ENCODE data around the gene AKR1C1.
"Not testable (repeated sequence)": the region's sequence is repeated elsewhere in the genome, so short reads cannot be mapped to it uniquely, and the experiment has no call there.

Gene AKR1C1

GRCh38 chr10:5019770-5020612 is 56.8 kb downstream of the AKR1C1 start:
- peak; percentile 48 for DNase-seq

GRCh38 chr10:5021624-5022290 is 58.5 kb downstream of the AKR1C1 start:
- DNase-seq: not testable (repeated sequence)

- no peak for DNase-seq
These were observed 60.1 kb downstream of the AKR1C1 start for GRCh38 chr10:5023177-5023805.

- DNase-seq: not testable (repeated sequence)
These were observed 62.3 kb downstream of the AKR1C1 start for GRCh38 chr10:5025461-5025881.

GRCh38 chr10:5030989-5031388 is 67.8 kb downstream of the AKR1C1 start:
- DNase-seq: no peak

GRCh38 chr10:5031588-5031987 is 68.4 kb downstream of the AKR1C1 start:
- not testable (repeated sequence) for DNase-seq

- DNase-seq: not testable (repeated sequence)
These were observed 69.2 kb downstream of the AKR1C1 start for GRCh38 chr10:5032444-5032843.
